Placental epithelial cell (primary cell): ENCODE data around the gene DAGLA. TPM values are rescaled to one million over a fixed set of nuclear protein-coding genes. Genes with fewer than 3 reads are reported as not detected.

Experiments
- total RNA-seq: library from RNA; depleted of rRNA; stranded (reverse); fragments of >200 nt; gene quantifications from 2 replicates; pipeline ENCODE4 v1.2.3, GENCODE V29; 2012

Gene DAGLA, protein sequence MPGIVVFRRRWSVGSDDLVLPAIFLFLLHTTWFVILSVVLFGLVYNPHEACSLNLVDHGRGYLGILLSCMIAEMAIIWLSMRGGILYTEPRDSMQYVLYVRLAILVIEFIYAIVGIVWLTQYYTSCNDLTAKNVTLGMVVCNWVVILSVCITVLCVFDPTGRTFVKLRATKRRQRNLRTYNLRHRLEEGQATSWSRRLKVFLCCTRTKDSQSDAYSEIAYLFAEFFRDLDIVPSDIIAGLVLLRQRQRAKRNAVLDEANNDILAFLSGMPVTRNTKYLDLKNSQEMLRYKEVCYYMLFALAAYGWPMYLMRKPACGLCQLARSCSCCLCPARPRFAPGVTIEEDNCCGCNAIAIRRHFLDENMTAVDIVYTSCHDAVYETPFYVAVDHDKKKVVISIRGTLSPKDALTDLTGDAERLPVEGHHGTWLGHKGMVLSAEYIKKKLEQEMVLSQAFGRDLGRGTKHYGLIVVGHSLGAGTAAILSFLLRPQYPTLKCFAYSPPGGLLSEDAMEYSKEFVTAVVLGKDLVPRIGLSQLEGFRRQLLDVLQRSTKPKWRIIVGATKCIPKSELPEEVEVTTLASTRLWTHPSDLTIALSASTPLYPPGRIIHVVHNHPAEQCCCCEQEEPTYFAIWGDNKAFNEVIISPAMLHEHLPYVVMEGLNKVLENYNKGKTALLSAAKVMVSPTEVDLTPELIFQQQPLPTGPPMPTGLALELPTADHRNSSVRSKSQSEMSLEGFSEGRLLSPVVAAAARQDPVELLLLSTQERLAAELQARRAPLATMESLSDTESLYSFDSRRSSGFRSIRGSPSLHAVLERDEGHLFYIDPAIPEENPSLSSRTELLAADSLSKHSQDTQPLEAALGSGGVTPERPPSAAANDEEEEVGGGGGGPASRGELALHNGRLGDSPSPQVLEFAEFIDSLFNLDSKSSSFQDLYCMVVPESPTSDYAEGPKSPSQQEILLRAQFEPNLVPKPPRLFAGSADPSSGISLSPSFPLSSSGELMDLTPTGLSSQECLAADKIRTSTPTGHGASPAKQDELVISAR
- total RNA-seq, result 6.3 and 6.6 TPM in 2 replicates

DNA sequence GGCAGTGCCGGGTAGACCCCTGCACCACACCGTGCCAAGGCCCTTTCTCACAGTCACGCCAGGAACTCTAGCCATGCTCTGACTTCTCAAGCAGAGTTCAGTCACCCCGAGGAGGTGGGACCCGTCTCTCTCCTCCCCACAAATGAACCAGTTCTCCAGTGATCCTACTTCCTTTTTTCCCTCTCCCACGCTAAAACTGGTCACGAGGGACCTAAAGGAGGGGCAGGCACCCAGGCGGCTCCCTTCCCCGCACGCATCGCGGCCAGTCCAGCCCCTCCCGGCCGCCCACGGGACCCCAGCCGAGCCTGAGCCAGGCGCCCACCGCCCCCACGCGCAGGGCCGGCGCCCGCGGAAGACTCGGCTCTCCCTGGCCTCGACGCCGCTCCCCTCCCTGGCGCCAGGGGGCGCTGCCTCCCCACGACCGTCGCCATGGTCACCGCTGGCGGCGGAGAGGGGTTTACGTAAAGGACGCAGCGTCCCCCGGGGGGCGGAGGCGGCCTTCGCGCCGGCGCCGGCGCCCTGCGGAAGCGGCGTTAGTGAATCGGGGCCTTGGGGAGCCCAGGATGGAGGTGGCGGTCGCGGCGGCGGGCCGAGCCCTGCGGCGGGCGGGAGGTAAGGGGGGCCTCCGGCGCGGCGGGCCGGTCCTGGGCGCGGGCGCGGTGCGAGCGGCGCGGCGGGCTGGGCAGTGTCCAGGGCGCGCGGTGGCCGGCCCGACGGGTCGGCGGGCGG lies at the start of gene DAGLA:
DAGLA (plus strand) TSS at position 499 of the 729 bp plus-strand sequence. CDS start 39,765 bp downstream, outside the sequence.

DNA sequence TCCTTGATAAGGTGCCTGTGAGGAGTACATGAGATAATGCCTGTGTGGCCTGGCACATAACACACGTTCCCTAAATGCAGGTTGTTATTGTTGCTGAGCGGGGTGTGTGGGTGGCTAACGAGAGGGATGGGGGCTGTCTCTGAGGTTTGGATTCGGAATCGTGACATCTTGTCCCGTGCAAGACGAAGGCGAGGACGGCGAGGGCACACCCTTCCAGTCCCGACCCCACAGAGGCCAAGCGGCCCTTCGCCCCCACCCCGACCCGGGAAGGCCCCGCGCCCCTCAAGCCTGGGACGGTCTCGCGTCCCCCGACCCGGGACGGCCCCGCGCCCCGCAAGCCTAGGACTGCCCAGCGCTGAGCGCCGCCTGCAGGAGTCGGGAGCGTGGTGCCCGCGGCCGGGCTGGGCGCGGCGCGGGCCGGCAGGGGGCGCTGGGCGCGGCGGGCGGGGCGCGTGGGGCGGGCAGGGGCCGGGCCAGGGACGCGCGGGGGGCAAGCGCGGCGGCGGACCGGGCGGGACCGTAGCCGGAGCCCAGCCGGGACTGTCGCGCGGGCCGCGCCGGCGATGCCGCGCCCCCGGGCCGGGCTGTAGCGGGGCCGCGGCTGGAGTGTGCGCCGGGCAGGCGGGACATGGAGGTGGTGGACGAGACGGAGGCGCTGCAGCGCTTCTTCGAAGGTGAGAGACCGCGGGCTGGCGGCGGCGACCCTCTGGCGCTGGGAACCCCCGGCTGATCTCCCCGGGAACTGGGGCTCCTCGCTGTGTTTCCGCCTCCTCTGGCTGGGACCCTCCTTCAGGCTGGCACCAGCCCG lies 72.1 kb downstream of the DAGLA start, which contains the start of gene MYRF:
MYRF (plus strand) TSS at position 520 of the 808 bp plus-strand sequence; CDS start at position 629, 109 bp downstream.

DNA sequence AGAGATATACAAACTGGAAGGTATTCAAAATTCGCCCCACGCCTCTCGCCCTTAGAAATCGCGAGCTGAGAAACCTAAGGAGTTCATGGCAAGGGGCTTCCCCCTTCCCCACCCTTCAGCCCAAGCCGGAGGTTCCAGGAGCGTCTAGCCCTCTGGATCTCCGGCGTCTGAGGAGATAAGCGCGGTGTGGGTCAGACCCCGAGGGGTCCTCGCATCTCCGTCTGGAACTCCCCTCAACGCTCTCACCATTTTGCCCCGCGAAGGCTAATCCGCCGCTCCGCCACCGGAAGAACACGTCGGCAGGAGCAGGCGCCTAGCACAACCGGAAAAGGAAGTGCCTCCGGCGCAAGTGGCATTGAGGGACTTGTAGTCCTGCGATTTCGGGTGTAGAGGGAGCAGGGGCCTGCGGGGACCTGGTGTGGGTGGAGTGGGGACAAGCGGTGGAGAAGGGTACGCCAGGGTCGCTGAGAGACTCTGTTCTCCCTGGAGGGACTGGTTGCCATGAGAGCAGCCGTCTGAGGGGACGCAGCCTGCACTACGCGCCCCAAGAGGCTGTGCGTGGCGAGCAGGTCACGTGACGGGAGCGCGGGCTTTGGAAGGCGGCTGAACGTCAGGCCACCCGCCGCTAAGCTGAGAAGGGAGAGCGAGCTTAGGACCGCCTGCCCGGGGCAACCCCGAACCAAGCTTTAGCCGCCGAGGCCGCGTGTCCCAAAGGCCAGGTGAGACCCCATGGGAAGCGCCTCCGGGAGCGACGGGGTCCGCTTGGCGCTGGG lies 112.3 kb downstream of the DAGLA start, which contains the start of the genes FEN1 and TMEM258:
FEN1 (plus strand) TSS at position 602 of the 773 bp plus-strand sequence. CDS start 2,451 bp downstream, outside the sequence.
TMEM258 (minus strand) TSS at position 290 of the 773 bp plus-strand sequence; CDS start at position 249, 41 bp downstream.

Other genes with a start within 250 kb of the DAGLA start
- gene LRRC10B, start 171.6 kb upstream of the DAGLA start, total RNA-seq, result not detected in 2 replicates
- gene SYT7, start 99.3 kb upstream of the DAGLA start, total RNA-seq, result 0.22 and 0.39 TPM in 2 replicates
- gene MYRF, start 72.2 kb downstream of the DAGLA start, total RNA-seq, result 0.22 and 1.2 TPM in 2 replicates
- 55.5 and 105 TPM in 2 replicates for gene TMEM258, start 112.2 kb downstream of the DAGLA start, total RNA-seq
- 13.0 and 14.6 TPM in 2 replicates for gene FEN1, start 112.5 kb downstream of the DAGLA start, total RNA-seq
- gene FADS1, start 136.6 kb downstream of the DAGLA start, total RNA-seq, result 16.1 and 47.3 TPM in 2 replicates
- gene FADS2, start 147.9 kb downstream of the DAGLA start, total RNA-seq, result 10.6 and 41.1 TPM in 2 replicates
- 4.0 and 5.1 TPM in 2 replicates for gene FADS3, start 211.2 kb downstream of the DAGLA start, total RNA-seq
- gene RAB3IL1, start 237.2 kb downstream of the DAGLA start, total RNA-seq, result 0.79 TPM in 1 of 2 replicates, not detected in the other